Measurements from ENCODE around the gene GALNT11.

- TF ChIP-seq POLR2AphosphoS5 (IDR thresholded peaks at IDR 0.05; ENCODE audit: low read depth, low read length) (no peak), TAF1 (IDR thresholded peaks at IDR 0.05; ENCODE audit: low read depth, low read length) (no peak), POLR2A (IDR thresholded peaks at IDR 0.05; ENCODE audit: low read depth, low read length) (no peak), PAX5 (IDR thresholded peaks at IDR 0.05; ENCODE audit: insufficient read depth, low read length, severe bottlenecking) (no peak)
These were observed 71.9 kb downstream of the GALNT11 start for GRCh38 chr7:152097330-152097729.

All from GM12891 (cell line).